Measurements from ENCODE around the gene RXRA. TPM values are rescaled to one million over a fixed set of nuclear protein-coding genes. Genes with fewer than 3 reads are reported as not detected.
A peak's percentile ranks its signal among the peaks of the same experiment; 100 is the strongest.

Gene RXRA
- polyA plus RNA-seq, 3 donors: 15.8 to 91.0 (median 23.2) TPM

DNA sequence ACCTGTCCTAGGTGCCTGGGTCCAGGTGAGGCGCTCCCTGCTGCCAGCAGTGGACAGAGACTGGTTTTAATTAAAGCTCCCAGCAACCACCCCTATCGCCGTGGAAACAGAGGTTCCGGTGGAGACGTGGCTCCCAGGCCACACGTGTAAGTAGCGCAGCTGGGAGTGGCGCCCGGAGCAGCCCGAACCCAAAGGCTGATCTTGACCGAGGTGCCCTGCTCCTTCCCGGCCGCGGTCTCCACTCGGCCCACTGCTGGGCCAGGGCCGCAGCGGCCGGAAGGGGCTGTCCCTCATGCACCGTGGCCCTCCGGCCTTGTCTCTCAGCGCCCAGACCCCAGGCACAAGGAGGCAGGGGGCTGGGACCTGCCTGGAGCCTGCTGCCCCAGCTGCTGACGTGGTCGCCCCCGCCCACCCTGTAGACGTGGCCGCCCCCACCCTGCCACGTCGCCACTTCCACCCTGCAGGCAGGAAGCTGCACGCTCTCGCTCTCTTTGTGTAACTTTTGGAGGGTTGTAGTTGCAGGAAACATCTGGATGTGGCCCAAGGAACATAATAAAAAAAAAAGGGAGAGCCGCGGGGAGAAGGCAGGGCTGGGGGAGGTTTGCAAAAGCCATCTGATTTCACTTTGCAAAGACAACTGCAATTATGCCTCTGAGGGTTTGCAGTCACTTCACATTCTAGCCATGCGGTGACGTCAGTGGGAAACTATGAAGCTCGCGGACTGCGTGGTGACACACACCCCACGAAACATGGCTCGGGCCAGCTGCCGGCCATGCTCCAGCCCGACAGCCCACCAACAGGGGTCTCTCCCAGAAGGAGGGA lies 129.9 kb downstream of the RXRA start:
- peaks cover 41 to 48% of the 10 kb centered on the region in 2 donors for H3K4me1 ChIP-seq (ENCODE audit: control insufficient read depth in 1 of 2, insufficient read depth in 2 of 2, low read length in 2 of 2)
- no peaks in the 10 kb centered on the region for H4K20me1 ChIP-seq (ENCODE audit: insufficient read depth, low read length)
- peaks cover 0 to 6% (median 1%) of the 10 kb centered on the region in 7 donors for H3K9me3 Mint-ChIP-seq
- peak overlapping the region; percentile 70 to 91 for H3K4me3 Mint-ChIP-seq
- peak overlapping the region; percentile 74 to 77 for H3K27ac ChIP-seq (ENCODE audit: low read depth in 1 of 2, low read length in 2 of 2)
- H3K27ac Mint-ChIP-seq: peak overlapping the region; percentile 87 to 96 (median 94)
- peak; percentile 81 to 89 (median 83) for DNase-seq
- H3K27me3 Mint-ChIP-seq (ENCODE audit: low read depth in 3 of 3): peaks cover 0 to 9% (median 1%) of the 10 kb centered on the region in 3 donors
- peak overlapping the region; percentile 33 to 68 (median 45) for H3K4me3 ChIP-seq (replicated peaks in 1 of 3; ENCODE audit: low read depth in 2 of 3, low read length in 3 of 3)
- intact Hi-C loops (cut with micrococcal nuclease): loop anchor here in 1 of 2 donors (5.0 kb wide), 1 partner anchor 84 kb away; no protein-coding TSS in a partner anchor
- peak overlapping the region; percentile 57 for H2AFZ ChIP-seq (ENCODE audit: insufficient read depth, low read depth, low read length, poor library complexity, severe bottlenecking)
- H3K79me2 ChIP-seq (ENCODE audit: insufficient read depth, low read length): no peaks in the 10 kb centered on the region
- no peaks in the 10 kb centered on the region for H3K27me3 ChIP-seq (ENCODE audit: control insufficient read depth in 2 of 2, insufficient read depth in 2 of 2, low read length in 2 of 2)
- H3K9ac ChIP-seq (ENCODE audit: insufficient read depth, low read length, poor library complexity, severe bottlenecking): peak overlapping the region; percentile 70
- H3K9me3 ChIP-seq (replicated peaks in 1 of 2; ENCODE audit: control insufficient read depth in 1 of 2, insufficient read depth in 1 of 2, low read length in 2 of 2): peaks cover under 1 to 3% of the 10 kb centered on the region in 2 donors
- WGBS (ENCODE audit: insufficient coverage): 1% methylated on average over 32 of the region's 41 CpGs
- H3K4me2 ChIP-seq (replicated peaks; ENCODE audit: extremely low read depth, low read length, poor library complexity, severe bottlenecking): peak overlapping the region; percentile 73
- TF ChIP-seq CTCF (IDR thresholded peaks at IDR 0.05): no peak
- peaks cover 0 to 3% of the 10 kb centered on the region in 2 donors for H3K36me3 Mint-ChIP-seq
- no peaks in the 10 kb centered on the region for H3K36me3 ChIP-seq (replicated peaks in 1 of 2; ENCODE audit: control insufficient read depth in 1 of 2, insufficient read depth in 2 of 2, low read length in 2 of 2)
- peaks cover 48% of the 10 kb centered on the region for H3K4me1 Mint-ChIP-seq

- intact Hi-C loops (cut with micrococcal nuclease): loop anchor here in 1 of 2 donors (5.0 kb wide), 1 partner anchor 85 kb away; no protein-coding TSS in a partner anchor
- TF ChIP-seq CTCF (IDR thresholded peaks at IDR 0.05): no peak
- Histone ChIP-seq H3K4me3 (replicated peaks in 1 of 3; ENCODE audit: low read depth in 2 of 3, low read length in 3 of 3) (peak overlapping the region in 2 of 3 experiments; percentile 45 to 68), H3K4me2 (replicated peaks; ENCODE audit: extremely low read depth, low read length, poor library complexity, severe bottlenecking) (peak overlapping the region; percentile 73), H3K9me3 (replicated peaks in 1 of 2; ENCODE audit: control insufficient read depth in 1 of 2, insufficient read depth in 1 of 2, low read length in 2 of 2) (peaks cover 8 to 10% of the 10 kb centered on the region in 2 donors), H3K36me3 (replicated peaks in 1 of 2; ENCODE audit: control insufficient read depth in 1 of 2, insufficient read depth in 2 of 2, low read length in 2 of 2) (no peaks in the 10 kb centered on the region), H3K79me2 (ENCODE audit: insufficient read depth, low read length) (no peaks in the 10 kb centered on the region), H3K4me1 (ENCODE audit: control insufficient read depth in 1 of 2, insufficient read depth in 2 of 2, low read length in 2 of 2) (peaks cover 41 to 48% of the 10 kb centered on the region in 2 donors), H2AFZ (ENCODE audit: insufficient read depth, low read depth, low read length, poor library complexity, severe bottlenecking) (peak overlapping the region; percentile 57), H3K9ac (ENCODE audit: insufficient read depth, low read length, poor library complexity, severe bottlenecking) (peak overlapping the region; percentile 51), H4K20me1 (ENCODE audit: insufficient read depth, low read length) (no peaks in the 10 kb centered on the region), H3K27me3 (ENCODE audit: control insufficient read depth in 2 of 2, insufficient read depth in 2 of 2, low read length in 2 of 2) (peaks cover 0 to 1% of the 10 kb centered on the region in 2 donors), H3K27ac (ENCODE audit: low read depth in 1 of 2, low read length in 2 of 2) (peak overlapping the region; percentile 74 to 77)
- Mint-ChIP-seq H3K4me3 (peak overlapping the region; percentile 31 to 91), H3K27ac (peak overlapping the region; percentile 87 to 96 (median 94)), H3K27me3 (ENCODE audit: low read depth in 3 of 3) (peaks cover 2 to 3% (median 2%) of the 10 kb centered on the region in 3 donors), H3K4me1 (peaks cover 48% of the 10 kb centered on the region), H3K36me3 (peaks cover 0 to 8% of the 10 kb centered on the region in 2 donors), H3K9me3 (peaks cover 5 to 13% (median 8%) of the 10 kb centered on the region in 7 donors)
- WGBS (ENCODE audit: insufficient coverage): 86% methylated on average over 10 of the region's 12 CpGs
- no peak for DNase-seq
Measured at GRCh38 chr9:134456756-134457305, 130.6 kb downstream of the RXRA start.
